HFFc6 (cell line): ENCODE measurements around the gene GCK. TPM values are rescaled to one million over a fixed set of nuclear protein-coding genes. Genes with fewer than 3 reads are reported as not detected.

Source experiments
- DNase-seq: peaks from one replicate; pipeline ENCODE4 v3.0.0-alpha.2; 2018
- H3K27ac Mint-ChIP-seq: 2 replicates; pipeline ENCODE4 v1.8.0; 2020; ENCODE audit warnings: mild to moderate bottlenecking, mixed read lengths
- H3K27me3 Mint-ChIP-seq: 2 replicates; pipeline ENCODE4 v1.8.0; 2021; ENCODE audit warnings: mild to moderate bottlenecking, moderate library complexity, mixed read lengths; ENCODE audit not compliant: insufficient read depth
- H3K36me3 Mint-ChIP-seq: 2 replicates; pipeline ENCODE4 v1.8.0; 2021; ENCODE audit warnings: low read depth, mixed read lengths
- H3K4me1 Mint-ChIP-seq: 2 replicates; pipeline ENCODE4 v1.8.0; 2020; ENCODE audit warnings: low read depth, mixed read lengths
- H3K4me3 Mint-ChIP-seq: 2 replicates; pipeline ENCODE4 v1.8.0; 2020; ENCODE audit warnings: mild to moderate bottlenecking, moderate library complexity, mixed read lengths
- H3K9me3 Mint-ChIP-seq: 2 replicates; pipeline ENCODE4 v1.8.0; 2020; ENCODE audit warnings: mild to moderate bottlenecking, mixed read lengths
- total RNA-seq, 6 experiments: library from RNA; stranded (reverse); fragmentation: NEBNext Ultra II Directional; extraction: Animal tissue kit (Norgen Biotek cat#: 25700); gene quantifications; 2 replicates in 1 of 6; 3 replicates in 5 of 6; pipeline ENCODE4 v1.2.3, GENCODE V29; 2021
- TF ChIP-seq, protein P1 (sequence below): fragments of 200-600 bp; sonication (generic); IDR thresholded peaks from 2 replicates; pipeline ENCODE4 v1.5.0; 2021; ENCODE audit warnings: antibody characterized with exemption, mild to moderate bottlenecking

The GCK gene
- total RNA-seq, 6 experiments from 2014 or later, result 0.11 to 0.26 (median 0.17) TPM; not detected in 2

DNA sequence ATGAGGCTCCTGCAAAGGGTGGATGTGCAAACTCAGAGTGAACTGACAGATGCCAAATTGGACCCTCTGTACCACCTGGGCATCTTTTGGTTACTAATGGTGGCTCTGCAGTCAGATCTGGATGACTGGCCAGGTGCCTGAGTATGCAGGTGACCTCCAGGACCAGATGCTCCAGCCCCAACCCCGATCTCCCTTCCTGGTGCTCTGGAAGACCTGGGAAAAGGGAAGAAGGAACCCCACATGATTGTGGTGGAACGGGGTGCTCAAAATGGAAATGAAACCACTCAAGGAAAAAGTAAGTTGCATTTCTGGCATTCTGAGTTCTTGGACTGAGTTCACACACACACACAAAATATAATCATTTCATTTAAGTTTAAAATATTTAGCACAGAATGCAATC is 94.9 kb downstream of the GCK start:
- no peaks in the 10 kb centered on the region for H3K27me3 Mint-ChIP-seq
- no peaks in the 10 kb centered on the region for H3K36me3 Mint-ChIP-seq
- TF ChIP-seq, protein P1, sequence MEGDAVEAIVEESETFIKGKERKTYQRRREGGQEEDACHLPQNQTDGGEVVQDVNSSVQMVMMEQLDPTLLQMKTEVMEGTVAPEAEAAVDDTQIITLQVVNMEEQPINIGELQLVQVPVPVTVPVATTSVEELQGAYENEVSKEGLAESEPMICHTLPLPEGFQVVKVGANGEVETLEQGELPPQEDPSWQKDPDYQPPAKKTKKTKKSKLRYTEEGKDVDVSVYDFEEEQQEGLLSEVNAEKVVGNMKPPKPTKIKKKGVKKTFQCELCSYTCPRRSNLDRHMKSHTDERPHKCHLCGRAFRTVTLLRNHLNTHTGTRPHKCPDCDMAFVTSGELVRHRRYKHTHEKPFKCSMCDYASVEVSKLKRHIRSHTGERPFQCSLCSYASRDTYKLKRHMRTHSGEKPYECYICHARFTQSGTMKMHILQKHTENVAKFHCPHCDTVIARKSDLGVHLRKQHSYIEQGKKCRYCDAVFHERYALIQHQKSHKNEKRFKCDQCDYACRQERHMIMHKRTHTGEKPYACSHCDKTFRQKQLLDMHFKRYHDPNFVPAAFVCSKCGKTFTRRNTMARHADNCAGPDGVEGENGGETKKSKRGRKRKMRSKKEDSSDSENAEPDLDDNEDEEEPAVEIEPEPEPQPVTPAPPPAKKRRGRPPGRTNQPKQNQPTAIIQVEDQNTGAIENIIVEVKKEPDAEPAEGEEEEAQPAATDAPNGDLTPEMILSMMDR, result no peak
- H3K4me1 Mint-ChIP-seq, result peaks cover 27% of the 10 kb centered on the region
- H3K27ac Mint-ChIP-seq, result no peak overlapping the region
- DNase-seq, result no peak
- no peak overlapping the region for H3K4me3 Mint-ChIP-seq
- H3K9me3 Mint-ChIP-seq, result no peaks in the 10 kb centered on the region

Other genes with a start within 250 kb of the GCK start
- not detected for gene SPDYE1, start 191.5 kb downstream of the GCK start, total RNA-seq
- 100 to 1,000 TPM; 146 to 167 (median 153) TPM for gene DBNL, start 144.7 kb downstream of the GCK start, total RNA-seq
- under 1 TPM in 4 of 6 experiments, not detected in 2; 0.26 to 0.51 (median 0.35) TPM for gene PGAM2, start 123.9 kb downstream of the GCK start, total RNA-seq
- gene POLM, start 106.9 kb downstream of the GCK start, total RNA-seq, result 10 to 100 TPM; 11.4 to 14.3 (median 12.1) TPM
- gene AEBP1, start 85.1 kb downstream of the GCK start, total RNA-seq, result 10 to 100 TPM; 69.7 to 83.2 (median 76.4) TPM
- 100 to 1,000 TPM; 154 to 210 (median 183) TPM for gene POLD2, start 65.9 kb downstream of the GCK start, total RNA-seq
- gene MYL7, start 48.1 kb downstream of the GCK start, total RNA-seq, result under 1 TPM in 4 of 6 experiments, not detected in 2; 0.30 to 0.64 (median 0.49) TPM
- 100 to 1,000 TPM; 155 to 174 (median 167) TPM for gene YKT6, start 11.5 kb upstream of the GCK start, total RNA-seq
- under 1 TPM in 2 of 6 experiments, not detected in 4; 0.11 to 0.41 TPM for gene CAMK2B, start 136.2 kb upstream of the GCK start, total RNA-seq